Activated CD4-positive, alpha-beta T cell treated with anti-CD3 and anti-CD28 coated beads, Interleukin-2, Interleukin-4, amounts not matched to agents 100 ng/mL and 50 ng/mL, durations not matched to agents 16 hours and 8 hours (primary cell): ENCODE results near the gene TIMP3.

ENCODE experiments used
- DNase-seq: peaks from one replicate; pipeline ENCODE4 v3.0.0-alpha.2; 2020; ENCODE audit warnings: low spot score

Gene TIMP3

GRCh38 chr22:32809786-32810554, 8.5 kb downstream of the TIMP3 start:
- DNase-seq = no peak

GRCh38 chr22:32810555-32811133, 9.1 kb downstream of the TIMP3 start:
- DNase-seq = no peak

- no peak for DNase-seq
Measured at GRCh38 chr22:32811788-32812545, 10.5 kb downstream of the TIMP3 start.

GRCh38 chr22:32814285-32814860, 12.9 kb downstream of the TIMP3 start:
- DNase-seq = no peak

- DNase-seq = no peak
Measured at GRCh38 chr22:32815059-32815458, 13.6 kb downstream of the TIMP3 start.

GRCh38 chr22:32815943-32816342, 14.4 kb downstream of the TIMP3 start:
- no peak for DNase-seq

GRCh38 chr22:32817137-32817730, 15.7 kb downstream of the TIMP3 start:
- DNase-seq = no peak

- DNase-seq = no peak
Measured at GRCh38 chr22:32818446-32819115, 17.1 kb downstream of the TIMP3 start.

GRCh38 chr22:32819120-32819519, 17.6 kb downstream of the TIMP3 start:
- DNase-seq = no peak

- DNase-seq = no peak
Measured at GRCh38 chr22:32820131-32821119, 18.9 kb downstream of the TIMP3 start.

- no peak for DNase-seq
Measured at GRCh38 chr22:32822179-32822877, 20.8 kb downstream of the TIMP3 start.

GRCh38 chr22:32823024-32823730, 21.7 kb downstream of the TIMP3 start:
- no peak for DNase-seq

- no peak for DNase-seq
Measured at GRCh38 chr22:32824531-32825312, 23.2 kb downstream of the TIMP3 start.

- DNase-seq = no peak
Measured at GRCh38 chr22:32826537-32826936, 25.0 kb downstream of the TIMP3 start.

- DNase-seq = no peak
Measured at GRCh38 chr22:32827049-32827602, 25.6 kb downstream of the TIMP3 start.

GRCh38 chr22:32828150-32828549, 26.6 kb downstream of the TIMP3 start:
- DNase-seq = no peak

GRCh38 chr22:32828561-32828960, 27.1 kb downstream of the TIMP3 start:
- DNase-seq = no peak

GRCh38 chr22:32829451-32829851, 27.9 kb downstream of the TIMP3 start:
- DNase-seq = no peak
